ENCODE results near the gene ZDBF2. TPM values are rescaled to one million over a fixed set of nuclear protein-coding genes. Genes with fewer than 3 reads are reported as not detected.
"Not testable (repeated sequence)": the region's sequence is repeated elsewhere in the genome, so short reads cannot be mapped to it uniquely, and the experiment has no call there.

ZDBF2 gene
- 47.5 TPM for total RNA-seq (ENCODE audit: unreplicated experiment)
- long read RNA-seq, partial matches to known transcripts: 0 of 2 reads
- long read RNA-seq, other reads (novel, unspliced or antisense): 2 of 2 reads

DNA sequence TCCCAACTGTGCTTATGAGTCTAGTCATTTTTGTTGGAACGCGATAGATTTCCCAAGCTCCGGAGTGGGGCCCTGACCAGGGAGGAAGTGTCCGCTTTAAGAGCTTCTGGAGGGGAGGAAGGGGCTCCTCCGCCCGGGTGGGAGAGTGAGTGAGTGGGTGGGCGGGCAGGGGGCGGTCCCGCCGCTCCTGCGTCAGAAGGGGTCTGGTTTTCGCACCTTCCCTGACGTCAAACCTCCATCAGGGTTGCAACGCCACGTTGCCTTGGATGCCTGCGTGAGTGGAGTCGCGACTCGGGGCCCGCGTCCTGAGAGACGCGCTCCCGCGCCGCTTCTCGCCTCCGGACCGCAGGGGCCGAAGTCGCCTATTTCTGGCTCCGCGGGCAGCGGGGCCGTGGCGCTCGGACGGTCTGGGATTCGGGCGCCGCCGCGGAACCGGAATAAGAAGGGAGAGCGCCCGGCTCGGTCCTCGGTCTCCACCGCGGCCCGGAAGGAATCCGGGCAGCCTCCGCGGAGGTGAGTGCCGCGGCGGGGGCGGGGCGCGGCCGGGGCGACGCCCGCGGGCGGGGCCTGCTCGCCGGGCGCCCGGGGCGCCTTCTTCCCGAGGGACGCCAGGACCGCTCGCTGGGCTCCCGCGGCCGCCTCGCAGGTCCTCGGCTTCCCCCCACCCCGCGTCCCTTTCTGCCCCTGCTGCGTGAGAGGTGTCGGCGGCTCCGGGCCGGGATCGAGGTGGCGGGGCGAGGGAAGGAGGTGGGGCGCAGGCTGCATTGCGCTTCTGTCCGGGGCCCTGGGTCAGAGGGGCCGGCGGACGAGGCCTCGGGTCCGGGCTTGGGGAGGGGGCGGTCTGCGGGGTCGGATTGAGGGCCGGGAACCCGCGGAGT lies at the start of gene ZDBF2:
Gene ZDBF2 (plus strand): TSS at position 230 of the 878 bp plus-strand sequence. CDS start 7,187 bp downstream, outside the sequence.
- H3K9me3 Mint-ChIP-seq (ENCODE audit: unreplicated experiment): peaks cover 7% of the 10 kb centered on the region
- no peaks in the 10 kb centered on the region for H3K36me3 Mint-ChIP-seq (ENCODE audit: unreplicated experiment)
- H3K27ac Mint-ChIP-seq (ENCODE audit: unreplicated experiment): peak within 1 kb of the TSS; percentile 98
- TF ChIP-seq, protein P1, sequence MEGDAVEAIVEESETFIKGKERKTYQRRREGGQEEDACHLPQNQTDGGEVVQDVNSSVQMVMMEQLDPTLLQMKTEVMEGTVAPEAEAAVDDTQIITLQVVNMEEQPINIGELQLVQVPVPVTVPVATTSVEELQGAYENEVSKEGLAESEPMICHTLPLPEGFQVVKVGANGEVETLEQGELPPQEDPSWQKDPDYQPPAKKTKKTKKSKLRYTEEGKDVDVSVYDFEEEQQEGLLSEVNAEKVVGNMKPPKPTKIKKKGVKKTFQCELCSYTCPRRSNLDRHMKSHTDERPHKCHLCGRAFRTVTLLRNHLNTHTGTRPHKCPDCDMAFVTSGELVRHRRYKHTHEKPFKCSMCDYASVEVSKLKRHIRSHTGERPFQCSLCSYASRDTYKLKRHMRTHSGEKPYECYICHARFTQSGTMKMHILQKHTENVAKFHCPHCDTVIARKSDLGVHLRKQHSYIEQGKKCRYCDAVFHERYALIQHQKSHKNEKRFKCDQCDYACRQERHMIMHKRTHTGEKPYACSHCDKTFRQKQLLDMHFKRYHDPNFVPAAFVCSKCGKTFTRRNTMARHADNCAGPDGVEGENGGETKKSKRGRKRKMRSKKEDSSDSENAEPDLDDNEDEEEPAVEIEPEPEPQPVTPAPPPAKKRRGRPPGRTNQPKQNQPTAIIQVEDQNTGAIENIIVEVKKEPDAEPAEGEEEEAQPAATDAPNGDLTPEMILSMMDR (IDR thresholded peaks at IDR 0.05; ENCODE audit: partially characterized antibody, unreplicated experiment): no peak
- peak within 1 kb of the TSS; percentile 97 for H3K4me3 Mint-ChIP-seq (ENCODE audit: unreplicated experiment)
- peaks cover 6% of the 10 kb centered on the region for H3K4me1 Mint-ChIP-seq (ENCODE audit: low read depth, unreplicated experiment)
- peaks cover 6% of the 10 kb centered on the region for H3K27me3 Mint-ChIP-seq (ENCODE audit: unreplicated experiment)
- DNase-seq: peak; percentile 78

DNA sequence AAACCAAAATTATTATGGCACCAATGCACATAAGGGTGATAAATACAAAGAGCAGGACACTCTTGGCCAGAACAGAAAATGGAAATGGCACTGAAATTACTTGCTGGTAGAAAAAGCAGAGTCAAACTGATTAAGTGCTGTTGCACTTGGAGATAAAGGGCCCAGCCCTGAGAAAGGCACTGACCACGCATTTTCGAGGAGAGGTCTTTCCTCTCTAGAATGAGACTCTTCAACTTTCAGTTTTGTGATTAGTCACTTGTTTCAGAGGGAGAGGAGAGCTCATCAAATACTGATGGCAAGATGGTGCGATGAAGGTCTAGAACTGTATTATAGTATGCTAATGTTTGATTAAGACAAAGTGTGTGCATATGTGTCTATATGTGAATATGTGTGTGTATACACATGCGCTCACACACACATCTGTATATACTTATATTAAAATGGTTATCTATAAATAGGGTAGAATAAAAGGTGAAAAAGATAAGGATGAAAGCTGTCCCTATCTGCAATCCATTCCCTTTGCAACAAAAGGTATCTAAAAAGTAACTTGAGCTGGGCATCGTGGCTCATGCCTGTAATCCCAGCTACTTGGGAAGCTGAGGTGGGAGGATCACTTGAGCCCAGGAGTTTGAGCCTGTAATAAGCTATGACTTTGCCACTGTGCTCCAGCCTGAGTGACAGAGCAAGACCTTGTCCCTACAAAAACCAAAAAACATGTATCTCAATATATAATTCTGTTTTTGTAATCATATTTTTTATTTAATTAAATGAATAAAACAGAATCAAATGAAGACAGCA lies 48.8 kb upstream of the ZDBF2 start:
- H3K27ac Mint-ChIP-seq (ENCODE audit: unreplicated experiment): no peak overlapping the region
- peaks cover 2% of the 10 kb centered on the region for H3K9me3 Mint-ChIP-seq (ENCODE audit: unreplicated experiment)
- DNase-seq: no peak
- H3K27me3 Mint-ChIP-seq (ENCODE audit: unreplicated experiment): peaks cover 1% of the 10 kb centered on the region
- TF ChIP-seq, protein P1 (IDR thresholded peaks at IDR 0.05; ENCODE audit: partially characterized antibody, unreplicated experiment): no peak
- H3K4me1 Mint-ChIP-seq (ENCODE audit: low read depth, unreplicated experiment): peaks cover 6% of the 10 kb centered on the region
- peaks cover 5% of the 10 kb centered on the region for H3K36me3 Mint-ChIP-seq (ENCODE audit: unreplicated experiment)
- no peak overlapping the region for H3K4me3 Mint-ChIP-seq (ENCODE audit: unreplicated experiment)

DNA sequence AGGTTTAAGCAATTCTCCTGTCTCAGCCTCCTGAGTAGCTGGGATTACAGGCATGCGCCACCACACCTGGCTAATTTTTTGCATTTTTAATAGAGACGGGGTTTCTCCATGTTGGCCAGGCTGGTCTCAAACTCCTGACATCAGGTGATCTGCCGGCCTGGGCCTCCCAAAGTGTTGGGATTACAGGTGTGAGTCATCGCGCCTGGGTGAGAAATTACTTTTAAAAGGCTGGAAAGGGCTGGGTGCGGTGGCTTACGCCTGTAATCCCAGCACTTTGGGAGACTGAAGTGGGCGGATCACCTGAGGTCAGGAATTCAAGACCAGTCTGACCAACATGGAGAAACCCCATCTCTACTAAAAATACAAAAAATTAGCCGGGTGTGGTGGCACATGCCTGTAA lies 45.8 kb upstream of the ZDBF2 start:
- not testable (repeated sequence) for H3K36me3 Mint-ChIP-seq (ENCODE audit: unreplicated experiment); H3K27me3 Mint-ChIP-seq (ENCODE audit: unreplicated experiment); H3K27ac Mint-ChIP-seq (ENCODE audit: unreplicated experiment)

DNA sequence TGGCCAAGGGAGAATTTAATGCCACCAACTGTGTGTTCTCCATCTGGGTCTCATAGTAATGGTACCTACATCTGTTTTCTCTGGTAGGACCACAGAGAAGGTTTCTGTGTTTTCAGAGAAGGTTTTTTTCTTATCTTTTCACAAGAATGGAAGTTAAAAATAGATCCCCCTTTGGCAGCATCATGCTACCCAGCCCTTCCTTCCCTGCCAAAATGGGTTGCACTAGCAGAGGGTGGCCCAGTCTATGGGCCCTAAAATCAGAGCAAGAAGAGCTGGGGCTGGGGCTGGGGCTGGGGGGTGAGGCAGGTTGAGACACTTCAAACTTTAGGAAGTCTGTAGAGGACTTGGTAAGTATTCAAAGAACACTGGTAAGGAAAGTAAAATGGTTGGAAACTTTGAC lies 44.8 kb upstream of the ZDBF2 start:
- TF ChIP-seq, protein P1 (IDR thresholded peaks at IDR 0.05; ENCODE audit: partially characterized antibody, unreplicated experiment): no peak
- DNase-seq: no peak
- H3K4me1 Mint-ChIP-seq (ENCODE audit: low read depth, unreplicated experiment): peaks cover 7% of the 10 kb centered on the region
- H3K36me3 Mint-ChIP-seq (ENCODE audit: unreplicated experiment): no peaks in the 10 kb centered on the region
- H3K4me3 Mint-ChIP-seq (ENCODE audit: unreplicated experiment): no peak overlapping the region
- H3K27ac Mint-ChIP-seq (ENCODE audit: unreplicated experiment): no peak overlapping the region
- no peaks in the 10 kb centered on the region for H3K27me3 Mint-ChIP-seq (ENCODE audit: unreplicated experiment)
- H3K9me3 Mint-ChIP-seq (ENCODE audit: unreplicated experiment): peaks cover 4% of the 10 kb centered on the region

More for the DNA sequence above, 45.8 kb upstream of the ZDBF2 start:
- DNase-seq; H3K9me3 Mint-ChIP-seq (ENCODE audit: unreplicated experiment); H3K4me1 Mint-ChIP-seq (ENCODE audit: low read depth, unreplicated experiment); H3K4me3 Mint-ChIP-seq (ENCODE audit: unreplicated experiment): not testable (repeated sequence)

DNA sequence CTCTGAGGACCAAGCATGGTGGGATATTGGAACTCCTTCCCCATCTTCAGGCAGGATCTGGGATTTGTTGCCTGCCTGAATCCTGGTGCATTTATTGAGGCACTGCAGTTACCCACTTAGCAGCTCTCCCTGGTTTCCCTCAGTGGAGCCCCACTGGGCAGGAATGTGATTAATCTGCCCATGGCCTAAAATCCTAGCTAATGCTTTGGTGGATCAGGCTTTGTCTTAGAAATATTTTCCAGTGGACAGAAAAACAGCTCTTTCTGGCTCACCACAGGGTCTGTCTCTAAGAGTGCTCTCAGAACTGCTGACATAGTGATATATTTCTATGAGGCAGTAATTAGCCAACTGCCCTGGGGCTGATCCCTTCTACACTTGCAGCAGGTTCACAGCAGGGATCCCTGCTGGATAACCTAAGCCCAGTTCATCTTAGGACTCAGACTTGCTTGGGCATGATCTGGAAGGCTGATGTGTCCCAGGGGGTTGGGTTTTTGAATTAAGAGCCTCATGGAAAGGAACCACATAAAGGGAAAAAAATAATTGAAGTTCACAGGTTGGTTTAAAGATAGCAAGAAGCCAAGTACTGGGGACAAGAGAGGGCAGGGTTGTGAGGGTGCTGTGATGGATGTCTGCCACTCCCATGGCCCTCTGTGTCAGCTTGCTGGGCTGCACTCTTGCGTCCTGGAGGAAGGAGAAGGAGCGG lies 44.3 kb upstream of the ZDBF2 start:
- H3K36me3 Mint-ChIP-seq (ENCODE audit: unreplicated experiment): no peaks in the 10 kb centered on the region
- no peak overlapping the region for H3K4me3 Mint-ChIP-seq (ENCODE audit: unreplicated experiment)
- H3K27ac Mint-ChIP-seq (ENCODE audit: unreplicated experiment): no peak overlapping the region
- TF ChIP-seq, protein P1 (IDR thresholded peaks at IDR 0.05; ENCODE audit: partially characterized antibody, unreplicated experiment): no peak
- DNase-seq: peak; percentile 21
- peaks cover 4% of the 10 kb centered on the region for H3K9me3 Mint-ChIP-seq (ENCODE audit: unreplicated experiment)
- H3K27me3 Mint-ChIP-seq (ENCODE audit: unreplicated experiment): no peaks in the 10 kb centered on the region
- peaks cover 7% of the 10 kb centered on the region for H3K4me1 Mint-ChIP-seq (ENCODE audit: low read depth, unreplicated experiment)

Measured in glutamatergic neuron (in vitro differentiated cells).